Epithelial cell of proximal tubule (primary cell): ENCODE data around the gene CA9. TPM values are rescaled to one million over a fixed set of nuclear protein-coding genes. Genes with fewer than 3 reads are reported as not detected.
A peak's percentile ranks its signal among the peaks of the same experiment; 100 is the strongest.
"Not testable (repeated sequence)": the region's sequence is repeated elsewhere in the genome, so short reads cannot be mapped to it uniquely, and the experiment has no call there.

Experiments used
- DNase-seq: peaks from one replicate; pipeline ENCODE4 v3.0.0-alpha.2; 2011; ENCODE audit warnings: low read depth
- H3K4me3 ChIP-seq: 2 replicates; pipeline ENCODE4 v1.5.1; 2011; ENCODE audit warnings: low read depth, mild to moderate bottlenecking, low read length
- CTCF ChIP-seq: conservative IDR thresholded peaks from 2 replicates; pipeline ENCODE4 v1.5.1; 2012; ENCODE audit warnings: low read depth, mild to moderate bottlenecking, low read length
- total RNA-seq: library from RNA; depleted of rRNA; stranded (reverse); fragments of >200 nt; gene quantifications from 2 replicates; pipeline ENCODE4 v1.2.3, GENCODE V29; 2015

The CA9 gene
- total RNA-seq = 0.43 TPM in 1 of 2 replicates, not detected in the other

DNA sequence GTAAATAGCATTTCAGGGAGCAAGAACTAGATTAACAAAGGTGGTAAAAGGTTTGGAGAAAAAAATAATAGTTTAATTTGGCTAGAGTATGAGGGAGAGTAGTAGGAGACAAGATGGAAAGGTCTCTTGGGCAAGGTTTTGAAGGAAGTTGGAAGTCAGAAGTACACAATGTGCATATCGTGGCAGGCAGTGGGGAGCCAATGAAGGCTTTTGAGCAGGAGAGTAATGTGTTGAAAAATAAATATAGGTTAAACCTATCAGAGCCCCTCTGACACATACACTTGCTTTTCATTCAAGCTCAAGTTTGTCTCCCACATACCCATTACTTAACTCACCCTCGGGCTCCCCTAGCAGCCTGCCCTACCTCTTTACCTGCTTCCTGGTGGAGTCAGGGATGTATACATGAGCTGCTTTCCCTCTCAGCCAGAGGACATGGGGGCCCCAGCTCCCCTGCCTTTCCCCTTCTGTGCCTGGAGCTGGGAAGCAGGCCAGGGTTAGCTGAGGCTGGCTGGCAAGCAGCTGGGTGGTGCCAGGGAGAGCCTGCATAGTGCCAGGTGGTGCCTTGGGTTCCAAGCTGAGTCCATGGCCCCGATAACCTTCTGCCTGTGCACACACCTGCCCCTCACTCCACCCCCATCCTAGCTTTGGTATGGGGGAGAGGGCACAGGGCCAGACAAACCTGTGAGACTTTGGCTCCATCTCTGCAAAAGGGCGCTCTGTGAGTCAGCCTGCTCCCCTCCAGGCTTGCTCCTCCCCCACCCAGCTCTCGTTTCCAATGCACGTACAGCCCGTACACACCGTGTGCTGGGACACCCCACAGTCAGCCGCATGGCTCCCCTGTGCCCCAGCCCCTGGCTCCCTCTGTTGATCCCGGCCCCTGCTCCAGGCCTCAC is at the start of gene CA9:
CA9 (plus strand) TSS at position 797 of the 893 bp plus-strand sequence; CDS start at position 829, 32 bp downstream.
- TF ChIP-seq CTCF = no peak
- no peak for DNase-seq
- peak within 1 kb of the TSS; percentile 20 for H3K4me3 ChIP-seq

- no peak for DNase-seq
- no peak for TF ChIP-seq CTCF
- H3K4me3 ChIP-seq = no peak overlapping the region
Observed at GRCh38 chr9:35627575-35627974, 46.2 kb upstream of the CA9 start.

GRCh38 chr9:35628389-35628991 is 45.2 kb upstream of the CA9 start:
- no peak for TF ChIP-seq CTCF
- DNase-seq = no peak
- no peak overlapping the region for H3K4me3 ChIP-seq

GRCh38 chr9:35629597-35629996 is 44.1 kb upstream of the CA9 start:
- no peak for TF ChIP-seq CTCF
- H3K4me3 ChIP-seq = no peak overlapping the region
- DNase-seq = no peak

DNA sequence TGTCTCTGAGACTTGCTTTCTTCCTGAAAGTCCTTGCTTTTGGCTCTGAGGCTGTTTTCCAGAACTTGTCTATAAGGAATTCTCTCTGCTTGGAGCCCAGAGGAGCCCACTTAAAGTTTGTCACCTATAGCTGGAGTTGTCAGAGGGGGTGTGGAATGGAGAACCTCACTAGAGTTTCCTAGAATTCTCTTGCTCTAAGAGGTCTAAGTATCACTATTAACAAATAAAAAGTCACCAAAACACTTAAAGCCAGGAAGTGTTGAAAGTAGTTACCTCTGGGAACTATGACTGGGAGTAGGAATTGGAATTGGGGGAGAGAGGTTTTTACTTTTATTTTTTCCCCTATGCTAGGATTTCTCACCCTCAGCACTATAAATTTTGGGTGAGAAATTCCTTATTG is 38.0 kb upstream of the CA9 start:
- no peak for TF ChIP-seq CTCF
- DNase-seq = no peak
- no peak overlapping the region for H3K4me3 ChIP-seq

GRCh38 chr9:35636135-35636876 is 37.4 kb upstream of the CA9 start:
- no peak for DNase-seq
- no peak for TF ChIP-seq CTCF
- no peak overlapping the region for H3K4me3 ChIP-seq

GRCh38 chr9:35636877-35637246 is 36.9 kb upstream of the CA9 start:
- not testable (repeated sequence) for DNase-seq, H3K4me3 ChIP-seq

- H3K4me3 ChIP-seq, DNase-seq: not testable (repeated sequence)
Observed at GRCh38 chr9:35637427-35637955, 36.2 kb upstream of the CA9 start.

DNA sequence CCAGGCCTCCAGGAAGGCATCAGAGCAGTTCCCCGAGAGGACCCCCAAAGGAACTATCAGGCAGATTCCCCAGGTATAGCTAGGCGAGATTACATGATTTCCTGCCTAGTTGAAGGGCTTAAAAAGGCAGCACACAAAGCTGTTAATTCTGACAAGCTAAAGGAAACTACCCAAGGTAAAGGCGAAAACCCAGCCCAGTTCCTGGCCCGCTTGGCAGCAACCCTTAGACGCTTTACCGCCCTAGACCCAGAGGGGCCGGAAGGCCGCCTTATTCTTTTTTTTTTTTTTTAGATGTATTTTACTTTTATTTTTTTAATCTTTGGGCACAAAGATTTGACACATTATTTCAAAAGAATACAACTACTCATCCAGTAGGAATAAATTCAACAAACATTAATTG is 35.0 kb upstream of the CA9 start:
- not testable (repeated sequence) for DNase-seq, H3K4me3 ChIP-seq

DNA sequence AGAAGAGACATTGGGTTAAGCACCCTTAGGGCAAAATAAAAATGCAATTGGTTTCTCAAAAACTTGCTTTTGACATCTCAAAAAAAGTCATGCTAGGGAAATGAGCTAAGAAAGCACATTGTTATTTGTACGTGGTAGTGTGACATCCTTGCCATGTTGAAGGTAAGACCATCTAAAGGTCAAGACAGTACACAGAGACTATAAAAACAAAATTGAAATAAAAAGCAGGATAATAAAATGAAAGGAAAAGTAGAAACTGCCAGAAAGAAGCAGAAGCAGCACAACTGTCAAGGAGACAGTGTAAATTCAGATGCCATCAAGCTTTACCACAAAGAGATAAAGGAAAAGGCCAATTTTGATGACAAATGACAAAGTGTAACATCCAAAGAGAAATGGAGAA is 34.5 kb upstream of the CA9 start:
- DNase-seq, H3K4me3 ChIP-seq: not testable (repeated sequence)
